ENCODE results near the gene F3. TPM values are rescaled to one million over a fixed set of nuclear protein-coding genes. Genes with fewer than 3 reads are reported as not detected.

F3 gene
- total RNA-seq, 1 experiment from 2014 or later = 8.0 TPM

GRCh38 chr1:94490556-94490955 lies 51.0 kb downstream of the F3 start:
- no peak overlapping the region for H3K9ac ChIP-seq (ENCODE audit: low read length)
- intact Hi-C loops (cut with micrococcal nuclease) = no loop called here
- no peak overlapping the region for H3K4me3 ChIP-seq (ENCODE audit: low read length)
- ChIA-PET CTCF (no interaction called here), POLR2A (ENCODE audit: unreplicated experiment) (no interaction called here)
- H3K36me3 ChIP-seq (ENCODE audit: low read depth, low read length) = peaks cover 13% of the 10 kb centered on the region
- H3K27ac ChIP-seq (ENCODE audit: low read length) = no peak overlapping the region
- TF ChIP-seq EZH2 (IDR thresholded peaks at IDR 0.05; ENCODE audit: low read length, unreplicated experiment) (no peak), CTCF (conservative IDR thresholded peaks at IDR 0.05; ENCODE audit: low read depth, low read length) (no peak), EZH2phosphoT487 (IDR thresholded peaks at IDR 0.05; ENCODE audit: borderline replicate concordance, low read length) (no peak)
- no peaks in the 10 kb centered on the region for H3K4me1 ChIP-seq (ENCODE audit: insufficient read depth, low read length)
- H3K9me3 ChIP-seq (ENCODE audit: low read length) = no peaks in the 10 kb centered on the region
- no peaks in the 10 kb centered on the region for H3F3A ChIP-seq (ENCODE audit: low read length, unreplicated experiment)
- H3K27me3 ChIP-seq (ENCODE audit: low read length) = no peaks in the 10 kb centered on the region
- no peak overlapping the region for H3K4me2 ChIP-seq (ENCODE audit: low read length)
- no TSS peak for BruUV-seq (replicated peaks)
- no peak overlapping the region for H2AFZ ChIP-seq (ENCODE audit: low read length)
- ATAC-seq (no peak), DNase-seq (no peak)
- no peaks in the 10 kb centered on the region for H3K9me2 ChIP-seq (replicated peaks; ENCODE audit: low read length)
- no peaks in the 10 kb centered on the region for H4K20me1 ChIP-seq (ENCODE audit: low read length)
- H3K79me2 ChIP-seq (ENCODE audit: low read length) = no peaks in the 10 kb centered on the region

DNA sequence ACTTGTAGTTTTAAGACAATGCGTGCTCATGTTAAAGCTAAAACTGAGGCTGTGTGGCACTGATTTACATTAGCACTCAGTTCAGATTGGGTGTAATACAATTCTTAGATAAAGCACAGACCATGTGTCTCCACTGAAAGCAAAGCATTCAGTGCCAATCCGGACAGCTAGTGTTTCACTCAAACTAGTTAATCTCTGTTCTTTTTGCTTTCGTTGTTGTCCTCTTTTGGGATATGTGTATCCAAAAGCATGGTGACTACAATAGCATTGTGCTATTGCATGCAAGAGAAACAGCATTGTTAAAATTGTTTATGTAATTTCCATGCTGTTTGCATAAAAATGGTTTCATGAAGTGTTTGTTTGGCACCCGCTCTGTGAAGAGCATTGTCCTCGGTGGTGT lies 54.6 kb downstream of the F3 start:
- Histone ChIP-seq H3K4me1 (ENCODE audit: insufficient read depth, low read length) (no peaks in the 10 kb centered on the region), H3K4me3 (ENCODE audit: low read length) (no peak overlapping the region), H3K4me2 (ENCODE audit: low read length) (no peak overlapping the region), H3K27me3 (ENCODE audit: low read length) (no peaks in the 10 kb centered on the region), H3K9me3 (ENCODE audit: low read length) (no peaks in the 10 kb centered on the region), H3K9ac (ENCODE audit: low read length) (no peak overlapping the region), H3K79me2 (ENCODE audit: low read length) (no peaks in the 10 kb centered on the region), H2AFZ (ENCODE audit: low read length) (no peak overlapping the region), H3F3A (ENCODE audit: low read length, unreplicated experiment) (no peaks in the 10 kb centered on the region), H4K20me1 (ENCODE audit: low read length) (no peaks in the 10 kb centered on the region), H3K27ac (ENCODE audit: low read length) (no peak overlapping the region), H3K36me3 (ENCODE audit: low read depth, low read length) (peaks cover 11% of the 10 kb centered on the region), H3K9me2 (replicated peaks; ENCODE audit: low read length) (no peaks in the 10 kb centered on the region)
- ChIA-PET POLR2A (ENCODE audit: unreplicated experiment) (no interaction called here), CTCF (no interaction called here)
- intact Hi-C loops (cut with micrococcal nuclease) = no loop called here
- no peak for ATAC-seq
- no peak for DNase-seq
- BruUV-seq (replicated peaks) = no TSS peak
- TF ChIP-seq EZH2phosphoT487 (IDR thresholded peaks at IDR 0.05; ENCODE audit: borderline replicate concordance, low read length) (no peak), EZH2 (IDR thresholded peaks at IDR 0.05; ENCODE audit: low read length, unreplicated experiment) (no peak), CTCF (conservative IDR thresholded peaks at IDR 0.05; ENCODE audit: low read depth, low read length) (no peak)

DNA sequence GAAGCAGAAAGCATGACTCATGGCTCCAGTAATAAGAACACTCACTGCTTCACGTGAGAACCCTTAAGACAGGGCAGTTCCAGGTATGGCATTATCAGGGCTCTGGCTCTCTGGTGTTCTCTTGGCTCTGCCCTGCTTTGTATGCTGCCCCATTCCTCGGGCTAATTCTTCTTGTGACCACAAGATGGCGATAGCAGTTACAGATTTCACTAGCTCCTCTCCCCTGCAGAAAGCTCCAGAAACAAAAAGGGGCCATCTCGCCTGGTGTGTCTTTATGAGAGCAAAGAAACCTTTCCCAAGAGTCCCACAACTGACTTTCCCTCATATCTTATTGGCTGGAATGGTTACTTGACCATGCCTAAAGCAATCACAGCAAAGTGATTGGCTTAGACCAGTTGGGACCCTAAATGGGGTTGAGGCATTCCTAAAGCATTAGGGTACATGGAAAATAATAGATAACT lies 60.1 kb downstream of the F3 start:
- POLR2A ChIA-PET (ENCODE audit: unreplicated experiment) = no interaction called here
- Histone ChIP-seq H3K79me2 (ENCODE audit: low read length) (no peaks in the 10 kb centered on the region), H4K20me1 (ENCODE audit: low read length) (no peaks in the 10 kb centered on the region), H3K4me3 (ENCODE audit: low read length) (no peak overlapping the region), H3K9ac (ENCODE audit: low read length) (no peak overlapping the region), H3F3A (ENCODE audit: low read length, unreplicated experiment) (no peaks in the 10 kb centered on the region), H3K9me3 (ENCODE audit: low read length) (no peaks in the 10 kb centered on the region), H3K4me1 (ENCODE audit: insufficient read depth, low read length) (no peaks in the 10 kb centered on the region), H3K9me2 (replicated peaks; ENCODE audit: low read length) (no peaks in the 10 kb centered on the region), H3K27ac (ENCODE audit: low read length) (no peak overlapping the region), H2AFZ (ENCODE audit: low read length) (no peak overlapping the region), H3K4me2 (ENCODE audit: low read length) (no peak overlapping the region), H3K27me3 (ENCODE audit: low read length) (no peaks in the 10 kb centered on the region), H3K36me3 (ENCODE audit: low read depth, low read length) (peaks cover 7% of the 10 kb centered on the region; the same call in 1 of the 2 replicates)
- intact Hi-C loops (cut with micrococcal nuclease) = loop anchor here (1.0 kb wide), 1 partner anchor 325 kb away; no protein-coding TSS in a partner anchor
- ATAC-seq (peak; percentile 98), DNase-seq (peak; percentile 80)
- no TSS peak for BruUV-seq (replicated peaks)
- CTCF ChIA-PET = interaction anchor here (0.6 to 0.7 kb wide), 2 partner anchors 522 to 633 kb away, joined by 3 to 4 read pairs; no protein-coding TSS in a partner anchor
- TF ChIP-seq EZH2phosphoT487 (IDR thresholded peaks at IDR 0.05; ENCODE audit: borderline replicate concordance, low read length) (no peak), EZH2 (IDR thresholded peaks at IDR 0.05; ENCODE audit: low read length, unreplicated experiment) (no peak), CTCF (conservative IDR thresholded peaks at IDR 0.05; ENCODE audit: low read depth, low read length) (peak; percentile 80)

Data from PC-3 (cell line).